ENCODE data around the gene NUBP2.

The NUBP2 gene

DNA sequence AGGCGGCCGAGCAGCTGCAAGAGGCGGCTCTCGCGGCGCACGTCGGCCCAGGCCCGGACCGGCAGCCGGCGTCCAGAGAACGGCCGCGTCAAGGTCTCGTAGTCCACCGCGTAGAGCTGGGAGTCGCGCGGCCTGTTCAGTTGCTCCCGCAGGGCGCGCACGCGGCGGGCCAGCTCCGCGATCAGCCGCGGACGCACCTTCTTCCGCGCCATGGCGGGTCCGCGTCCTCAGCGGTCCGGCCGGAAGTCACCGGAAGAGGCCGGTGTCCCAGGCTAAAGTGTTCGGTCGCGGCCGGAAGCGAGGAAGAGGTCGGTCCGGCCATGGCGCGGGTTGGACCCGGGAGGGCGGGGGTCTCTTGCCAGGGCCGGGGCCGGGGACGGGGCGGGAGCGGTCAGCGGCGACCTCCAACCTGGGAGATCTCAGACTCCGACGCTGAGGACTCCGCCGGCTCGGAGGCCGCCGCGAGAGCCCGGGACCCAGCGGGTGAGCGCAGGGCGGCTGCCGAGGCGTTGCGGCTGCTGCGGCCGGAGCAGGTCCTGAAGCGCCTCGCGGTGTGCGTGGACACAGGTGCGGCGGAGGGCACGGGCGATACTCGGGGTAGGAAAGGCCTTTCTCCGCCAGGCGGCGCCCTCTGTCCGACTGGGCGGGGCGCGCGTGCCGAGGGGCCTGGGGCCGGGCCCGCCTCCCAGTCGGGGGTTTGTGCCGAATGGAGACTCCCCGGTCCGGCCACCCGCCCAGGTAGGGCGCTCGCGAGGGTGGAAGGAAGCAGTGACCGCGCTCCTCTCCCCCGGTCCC is 9.7 kb upstream of the NUBP2 start, which contains the start of gene MRPS34:
Gene MRPS34, minus strand, starts transcription at position 227 of the 795 bp plus-strand sequence. Its CDS starts 15 bp downstream, at position 212.
- peak; percentile 89 for DNase-seq

GRCh38 chr16:1773703-1774447 is 8.9 kb upstream of the NUBP2 start:
- DNase-seq, result no peak

DNA sequence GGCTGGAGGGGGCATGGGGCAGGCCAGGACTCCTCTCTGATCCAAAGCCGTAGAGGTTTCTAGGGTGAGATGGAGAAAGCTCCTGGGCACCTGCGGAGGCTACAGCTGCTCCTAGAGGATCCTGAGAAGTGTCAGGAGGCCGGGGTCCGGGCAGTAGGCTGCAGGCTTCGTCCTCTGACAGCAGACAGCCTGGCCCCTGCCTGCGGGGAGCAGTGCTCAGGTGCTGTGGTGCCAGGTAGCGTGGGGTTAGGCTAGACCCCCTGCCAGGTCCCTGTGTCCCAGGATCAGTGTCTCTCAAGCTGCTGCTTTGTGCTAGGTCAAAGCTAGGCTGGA is 8.3 kb upstream of the NUBP2 start:
- DNase-seq, result no peak

DNA sequence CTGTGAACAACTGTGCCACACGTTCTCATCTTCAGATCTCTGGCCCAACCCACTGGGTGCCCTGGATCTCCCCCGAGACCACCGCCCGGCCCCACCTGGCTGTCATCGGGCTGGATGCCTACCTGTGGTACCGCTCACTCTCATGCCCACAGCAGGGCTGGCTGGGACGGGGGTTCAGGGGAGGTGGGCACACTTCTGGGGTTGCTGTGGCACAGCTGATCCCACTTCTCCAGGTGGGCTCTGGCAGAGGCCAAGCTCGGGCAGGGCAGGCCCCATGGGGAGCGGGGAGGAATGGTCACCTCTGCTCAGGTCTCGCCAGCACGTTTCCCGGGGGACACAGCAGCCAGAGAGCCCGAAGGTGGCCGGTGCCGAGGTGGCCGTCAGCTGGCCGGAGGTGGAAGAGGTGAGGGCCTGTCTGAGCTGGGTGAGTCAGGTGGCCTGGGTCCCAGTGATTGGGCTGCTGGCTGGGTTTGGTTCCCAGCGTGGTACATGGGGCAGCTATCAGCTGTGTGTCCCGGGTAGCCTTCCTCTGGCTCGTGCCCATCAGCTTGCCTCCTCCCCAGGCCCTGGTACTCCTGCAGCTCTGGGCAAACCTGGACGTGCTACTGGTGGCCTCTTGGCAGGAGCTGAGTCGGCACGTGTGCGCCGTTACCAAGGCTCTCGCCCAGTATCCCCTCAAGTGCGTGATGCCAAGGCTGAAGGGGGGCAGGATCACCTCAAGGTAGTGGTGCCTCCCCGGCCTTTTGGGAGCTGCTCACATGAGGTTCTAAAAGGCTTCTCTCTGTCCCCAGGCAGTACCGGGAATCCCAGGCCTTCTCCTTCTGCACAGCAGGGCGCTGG is 7.5 kb upstream of the NUBP2 start:
- DNase-seq, result no peak

GRCh38 chr16:1775846-1776671 is 6.7 kb upstream of the NUBP2 start:
- no peak for DNase-seq

DNA sequence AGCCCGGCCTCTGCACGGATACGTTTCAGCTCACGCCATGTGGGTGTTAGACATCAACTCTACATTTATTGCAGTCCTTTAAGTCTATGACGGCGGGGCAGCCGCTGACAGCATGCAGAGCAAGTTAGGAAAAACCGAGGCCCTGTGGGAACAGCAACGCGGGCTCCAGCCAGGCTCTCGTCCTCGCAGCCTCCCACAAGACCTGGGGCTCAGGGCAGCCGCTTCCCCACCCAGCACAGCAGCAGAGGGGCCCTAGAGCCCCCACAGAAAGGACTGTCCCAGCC is 6.1 kb upstream of the NUBP2 start:
- DNase-seq, result no peak

DNA sequence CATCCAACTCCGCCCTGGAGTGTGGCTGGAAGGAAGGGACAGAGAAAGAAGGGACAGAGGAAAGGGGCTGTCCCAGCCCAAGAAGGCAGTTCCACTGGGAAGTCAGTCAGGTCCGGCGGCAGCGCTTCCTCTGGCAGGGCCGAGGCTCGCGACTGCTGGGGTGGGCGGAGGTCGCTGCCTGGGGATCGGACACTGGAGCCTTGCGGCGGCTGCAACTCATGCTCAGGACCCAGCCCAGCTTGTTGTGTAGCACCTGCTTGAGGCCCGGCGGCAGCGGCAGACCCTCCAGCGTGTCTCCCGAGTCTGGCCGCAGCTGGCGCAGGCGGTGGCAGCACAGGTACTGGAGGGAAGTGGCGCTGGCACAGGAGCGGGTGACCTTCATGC is 5.8 kb upstream of the NUBP2 start:
- DNase-seq, result no peak

GRCh38 chr16:1777375-1778199 is 5.2 kb upstream of the NUBP2 start:
- DNase-seq, result no peak

DNA sequence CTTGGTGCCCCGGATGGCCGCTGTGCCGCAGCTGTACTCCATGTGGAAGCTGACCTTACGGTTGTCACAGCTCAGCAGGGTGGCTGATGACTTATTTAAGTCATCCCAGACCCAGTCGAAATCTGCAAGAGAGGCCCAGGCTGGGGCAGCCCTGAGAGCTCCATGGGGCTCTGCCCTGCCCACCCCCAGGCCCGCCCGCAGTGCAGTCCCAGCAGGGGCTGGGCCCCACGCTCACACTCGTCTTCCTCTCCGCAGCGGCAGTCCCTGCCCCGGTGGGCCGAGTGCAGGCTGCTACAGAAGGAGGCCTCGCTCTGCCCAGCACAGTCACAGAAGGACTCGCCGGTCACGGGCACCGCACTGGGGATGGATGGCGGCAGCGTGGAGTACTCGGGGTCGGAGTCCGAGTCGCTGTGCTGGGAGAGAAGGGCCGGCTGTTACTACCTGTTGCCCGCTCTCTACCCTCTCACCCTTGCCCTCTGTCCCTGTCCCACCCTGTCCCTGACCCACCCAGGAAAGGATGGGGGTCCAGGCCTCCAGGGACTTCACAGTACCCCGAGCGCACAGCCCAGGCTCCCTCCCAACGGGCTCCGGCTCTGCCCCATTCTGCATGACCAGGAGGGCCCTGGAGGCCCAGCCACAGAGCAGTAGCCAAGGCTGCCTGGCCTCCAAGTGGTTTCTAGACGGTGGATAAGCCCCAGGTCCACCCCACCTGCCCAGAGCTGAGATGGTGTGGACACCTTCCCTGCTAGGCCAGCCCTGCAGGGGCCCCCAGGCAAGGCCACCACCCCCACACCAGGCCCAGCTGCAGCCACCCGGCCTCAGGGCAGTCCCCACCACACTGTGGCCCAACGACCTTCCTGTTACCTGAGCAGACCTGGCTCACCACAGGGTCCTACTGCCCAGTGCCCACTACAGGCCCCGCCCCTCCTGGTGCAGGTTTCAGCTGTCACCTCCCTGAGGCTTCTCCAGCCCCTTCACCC is 4.3 kb upstream of the NUBP2 start:
- no peak for DNase-seq

- no peak for DNase-seq
Measured at GRCh38 chr16:1779234-1779701, 3.5 kb upstream of the NUBP2 start.

- DNase-seq, result no peak
Measured at GRCh38 chr16:1779741-1780676, 2.8 kb upstream of the NUBP2 start.

DNA sequence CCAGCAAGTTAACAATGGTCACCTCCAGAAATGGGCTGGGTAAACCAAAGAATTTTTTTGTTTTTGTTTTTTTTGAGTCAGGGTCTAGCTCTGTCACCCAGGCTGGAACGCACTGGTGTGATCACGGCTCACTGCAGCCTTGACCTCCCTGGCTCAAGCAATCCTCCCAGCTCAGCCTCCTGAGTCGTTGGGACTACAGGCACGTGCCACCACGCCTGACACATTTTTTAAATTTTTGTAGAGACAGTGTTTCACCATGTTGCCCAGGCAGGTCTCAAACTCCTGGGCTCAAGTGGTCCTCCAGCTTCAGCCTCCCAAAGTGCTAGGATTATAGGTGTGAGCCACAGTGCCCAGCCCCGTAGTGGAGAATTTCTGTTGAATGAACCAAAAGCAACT is 2.1 kb upstream of the NUBP2 start:
- no peak for DNase-seq

- DNase-seq, result no peak
Measured at GRCh38 chr16:1781254-1781653, 1.5 kb upstream of the NUBP2 start.

- no peak for DNase-seq
Measured at GRCh38 chr16:1781758-1782407, 877 bp upstream of the NUBP2 start.

DNA sequence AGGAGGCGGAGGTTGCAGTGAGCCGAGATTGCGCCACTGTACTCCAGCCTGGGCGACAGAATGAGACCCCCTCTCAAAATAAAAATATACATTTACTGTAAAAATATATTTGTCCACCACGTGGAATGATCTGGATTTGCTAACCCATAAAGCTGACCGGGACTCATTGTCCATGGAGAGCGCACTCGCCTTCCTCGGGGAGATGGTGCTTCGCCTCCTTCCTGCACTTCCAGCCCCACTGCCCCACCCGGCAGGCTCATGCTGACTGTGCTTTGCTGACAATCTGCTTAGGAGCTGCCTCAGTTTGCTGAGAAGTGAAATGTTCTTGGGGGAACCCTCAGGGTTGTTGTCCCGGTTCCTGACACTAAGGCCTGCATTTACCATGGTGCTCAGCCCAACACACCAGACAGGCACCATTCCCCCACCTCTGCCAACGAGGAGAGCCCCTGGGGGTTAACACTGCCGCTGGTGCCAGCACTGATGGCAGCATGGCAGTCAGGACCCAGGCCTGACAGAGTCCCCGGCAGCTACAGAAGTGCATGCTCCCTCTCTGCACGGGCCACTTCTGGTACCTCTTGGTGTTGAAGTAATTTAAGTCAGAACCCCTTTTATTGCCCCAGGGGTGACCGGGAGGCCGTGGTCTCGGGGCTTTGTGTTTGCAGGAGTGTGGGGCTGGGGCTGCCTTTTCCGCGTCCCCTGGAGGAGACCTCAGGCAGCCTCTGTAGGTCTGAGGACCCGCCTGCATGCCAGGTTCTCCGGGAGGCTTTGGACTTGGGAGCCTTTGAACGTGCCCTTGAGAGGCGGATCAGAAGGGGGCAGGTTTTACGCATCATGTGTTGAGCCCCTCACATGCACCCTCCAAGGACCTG is 2.5 kb downstream of the NUBP2 start:
- DNase-seq, result no peak

DNA sequence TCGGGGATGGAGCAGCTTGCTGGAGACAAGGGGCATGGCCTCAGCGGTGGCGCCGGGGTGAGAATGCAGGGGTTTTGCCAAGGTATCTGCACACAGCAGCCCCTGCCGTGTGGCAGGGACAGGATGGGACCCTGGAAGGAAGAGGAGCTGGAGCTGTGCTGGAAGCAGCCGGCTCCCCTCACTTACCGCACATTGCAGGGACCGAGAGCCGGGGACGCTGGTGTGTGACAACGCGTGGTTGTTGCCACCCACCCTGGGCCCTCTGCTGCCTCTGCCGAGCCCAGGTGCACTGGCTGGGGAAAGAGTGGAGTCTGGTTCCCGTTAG is 3.0 kb downstream of the NUBP2 start:
- no peak for DNase-seq

GRCh38 chr16:1786242-1787055 is 3.7 kb downstream of the NUBP2 start:
- DNase-seq, result no peak
